Effector memory CD4-positive, alpha-beta T cell (primary cell): ENCODE results near the gene HAPSTR1.

Experiments used
- DNase-seq, 3 donors: peaks; one replicate each; pipeline ENCODE4 v3.0.0-alpha.2; 2020
- H3K27ac ChIP-seq: 2 replicates; pipeline ENCODE4 v1.7.0; 2013; ENCODE audit warnings: mild to moderate bottlenecking, low read length, moderate library complexity; ENCODE audit not compliant: insufficient read depth, poor library complexity, severe bottlenecking
- H3K27me3 ChIP-seq: replicated peaks from 2 replicates; pipeline ENCODE4 v1.7.0; 2013; ENCODE audit warnings: mild to moderate bottlenecking, low read length; ENCODE audit not compliant: insufficient read depth, control insufficient read depth, poor library complexity, severe bottlenecking
- H3K36me3 ChIP-seq: 2 replicates; pipeline ENCODE4 v1.7.0; 2013; ENCODE audit warnings: mild to moderate bottlenecking, low read length, moderate library complexity; ENCODE audit not compliant: control insufficient read depth, insufficient read depth
- H3K4me1 ChIP-seq: 2 replicates; pipeline ENCODE4 v1.7.0; 2013; ENCODE audit warnings: low read length, mild to moderate bottlenecking; ENCODE audit not compliant: control insufficient read depth, insufficient read depth, poor library complexity, severe bottlenecking
- H3K4me3 ChIP-seq: 2 replicates; pipeline ENCODE4 v1.7.0; 2013; ENCODE audit warnings: low read length, low read depth, mild to moderate bottlenecking; ENCODE audit not compliant: insufficient read depth, poor library complexity, severe bottlenecking
- H3K9me3 ChIP-seq: 2 replicates; pipeline ENCODE4 v1.7.0; 2013; ENCODE audit warnings: mild to moderate bottlenecking, low read length, moderate library complexity; ENCODE audit not compliant: control insufficient read depth

Gene HAPSTR1

DNA sequence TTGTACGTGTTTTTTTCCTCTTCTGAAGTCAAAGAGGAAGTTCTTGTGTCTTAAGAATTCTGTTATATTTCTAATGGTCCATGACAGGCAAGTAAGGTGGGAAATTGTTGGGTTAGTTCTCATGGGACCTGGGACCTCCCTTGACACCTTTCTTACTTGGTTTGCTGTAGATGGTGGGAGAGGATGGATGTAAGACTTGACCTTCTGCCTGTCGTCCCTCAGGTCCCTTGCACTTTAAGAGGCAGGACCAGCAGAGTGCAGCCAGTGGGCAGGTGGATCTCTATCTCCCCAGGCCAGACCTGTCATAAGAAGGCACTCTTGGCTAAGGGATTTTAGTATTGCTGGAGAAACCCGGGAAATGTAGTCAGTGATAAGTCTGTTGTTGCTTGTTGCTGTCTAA is 12.1 kb downstream of the HAPSTR1 start:
- Histone ChIP-seq H3K4me3 (no peak overlapping the region), H3K4me1 (peaks cover 56% of the 10 kb centered on the region), H3K9me3 (no peaks in the 10 kb centered on the region), H3K36me3 (peaks cover 48% of the 10 kb centered on the region), H3K27ac (no peak overlapping the region), H3K27me3 (no peaks in the 10 kb centered on the region)
- no peak for DNase-seq

DNA sequence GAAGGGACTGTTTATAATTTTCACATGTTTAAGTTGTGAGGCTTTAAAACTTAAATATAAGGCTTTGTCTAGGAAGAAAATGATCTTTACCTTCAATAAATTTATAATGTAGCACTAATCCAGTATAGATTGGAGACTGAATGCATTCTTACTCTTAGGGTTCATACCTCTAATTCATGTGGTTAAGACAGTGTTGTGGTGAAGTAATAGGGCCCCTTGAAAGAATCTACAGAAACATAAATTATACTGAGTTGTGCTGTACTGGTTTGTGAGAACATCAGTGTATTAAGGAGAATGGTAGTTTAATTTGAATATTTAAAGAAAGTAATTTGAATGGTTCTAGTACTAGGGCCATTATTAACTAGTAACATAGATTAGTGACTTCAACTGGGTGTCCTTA is 13.7 kb downstream of the HAPSTR1 start:
- no peak overlapping the region for H3K4me3 ChIP-seq
- H3K36me3 ChIP-seq = peaks cover 54% of the 10 kb centered on the region
- no peak for DNase-seq
- no peak overlapping the region for H3K27ac ChIP-seq
- H3K27me3 ChIP-seq = no peaks in the 10 kb centered on the region
- H3K4me1 ChIP-seq = peaks cover 56% of the 10 kb centered on the region
- H3K9me3 ChIP-seq = no peaks in the 10 kb centered on the region

DNA sequence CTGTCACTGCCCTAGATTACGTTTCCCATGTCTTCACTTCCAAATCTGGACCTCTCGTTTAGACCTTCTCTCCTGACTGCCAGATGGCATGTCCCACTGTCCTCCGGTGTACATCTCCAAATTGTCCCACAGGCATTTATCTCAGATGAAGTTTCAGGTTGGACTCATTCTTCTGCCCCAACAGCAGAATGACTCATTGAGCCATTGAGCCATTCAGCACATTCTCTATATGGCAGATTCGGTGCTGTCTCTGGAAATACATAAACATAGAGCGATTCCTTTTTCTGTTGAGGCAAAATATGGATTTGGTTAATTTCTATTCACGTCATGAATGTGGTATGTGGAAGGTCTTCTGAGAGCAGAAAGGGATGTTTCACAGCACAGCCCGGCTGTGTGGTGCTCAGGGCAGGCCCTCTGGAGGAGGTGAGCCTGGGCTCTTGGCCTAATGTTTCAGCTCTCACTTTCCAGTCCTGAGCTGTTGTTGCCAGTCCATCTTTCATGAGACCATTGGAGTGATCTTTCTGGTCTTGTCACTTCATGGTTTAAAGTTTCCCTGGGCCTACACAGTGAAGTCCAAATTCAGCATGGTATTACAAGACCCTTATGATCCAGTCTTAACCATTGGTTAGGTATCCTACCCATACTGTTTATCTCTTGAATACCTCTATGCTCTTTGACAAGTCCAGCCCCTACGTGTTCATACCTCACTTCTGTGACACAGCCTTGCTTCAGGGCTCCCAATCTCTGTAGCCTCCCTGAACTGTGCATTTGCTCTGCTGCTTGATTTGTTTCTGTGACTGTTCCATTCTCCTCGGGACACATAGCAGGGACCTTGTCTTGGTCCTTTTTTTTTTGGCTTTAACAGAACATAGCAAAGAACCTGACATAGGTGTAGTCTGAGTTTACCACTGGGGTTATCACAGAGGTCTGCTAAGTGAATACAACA is 15.9 kb downstream of the HAPSTR1 start:
- Histone ChIP-seq H3K4me3 (no peak overlapping the region), H3K36me3 (peaks cover 51% of the 10 kb centered on the region), H3K9me3 (no peaks in the 10 kb centered on the region), H3K4me1 (peaks cover 66% of the 10 kb centered on the region), H3K27me3 (no peaks in the 10 kb centered on the region), H3K27ac (no peak overlapping the region)
- no peak for DNase-seq

DNA sequence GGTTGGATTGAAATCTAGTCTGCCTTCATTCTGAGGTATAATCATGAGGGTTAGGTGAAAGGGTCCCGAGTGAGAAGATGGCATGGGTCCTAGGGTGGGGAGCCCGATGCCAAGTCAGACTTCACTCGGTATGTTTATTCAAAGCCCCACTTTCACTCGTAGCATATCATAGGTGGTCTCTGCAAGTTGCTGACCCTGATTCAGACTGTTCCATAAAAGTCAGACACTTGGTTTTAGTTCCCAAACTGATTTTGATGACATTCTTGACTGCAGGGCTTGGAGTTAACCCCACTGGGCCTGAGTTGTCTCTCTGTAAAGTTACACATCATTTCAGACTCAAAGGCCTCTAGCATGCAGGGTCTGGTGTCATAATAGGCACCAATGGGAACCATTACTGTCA is 17.8 kb downstream of the HAPSTR1 start:
- no peak overlapping the region for H3K4me3 ChIP-seq
- H3K9me3 ChIP-seq = no peaks in the 10 kb centered on the region
- peaks cover 39% of the 10 kb centered on the region for H3K36me3 ChIP-seq
- DNase-seq = no peak
- no peaks in the 10 kb centered on the region for H3K27me3 ChIP-seq
- no peak overlapping the region for H3K27ac ChIP-seq
- H3K4me1 ChIP-seq = peaks cover 66% of the 10 kb centered on the region

DNA sequence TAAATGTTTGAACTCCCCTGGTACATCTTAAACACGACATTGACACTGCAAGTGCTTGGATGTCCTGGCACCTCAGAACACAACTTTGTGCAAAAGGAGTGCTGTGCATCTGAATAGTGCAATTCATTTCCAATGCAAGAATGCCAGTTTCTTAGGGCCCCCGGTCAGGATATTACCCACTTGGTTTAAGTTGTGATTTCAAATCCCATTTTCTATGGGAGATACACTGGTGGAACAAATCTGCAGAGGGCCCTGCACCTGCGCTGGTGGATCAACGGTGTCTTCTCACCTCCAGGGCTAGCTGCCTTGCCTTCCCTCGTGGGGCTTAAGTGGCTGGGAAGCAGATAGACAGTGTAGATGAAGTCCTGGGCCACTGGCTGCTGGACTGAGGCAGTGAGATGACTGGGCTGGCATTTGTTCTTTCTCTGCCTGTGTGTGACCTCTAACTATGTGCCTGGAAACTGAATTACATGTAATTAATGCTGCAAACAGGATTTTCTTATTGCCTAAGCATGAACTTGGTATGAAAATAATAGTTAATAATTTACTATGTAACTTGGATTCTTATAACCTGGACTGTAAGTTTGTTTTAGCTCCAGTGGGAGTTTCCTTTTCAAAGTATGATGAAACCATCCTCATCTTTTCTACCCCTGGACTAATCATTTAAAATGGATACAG is 20.9 kb downstream of the HAPSTR1 start:
- H3K27ac ChIP-seq = peak overlapping the region; percentile 5
- DNase-seq = no peak

DNA sequence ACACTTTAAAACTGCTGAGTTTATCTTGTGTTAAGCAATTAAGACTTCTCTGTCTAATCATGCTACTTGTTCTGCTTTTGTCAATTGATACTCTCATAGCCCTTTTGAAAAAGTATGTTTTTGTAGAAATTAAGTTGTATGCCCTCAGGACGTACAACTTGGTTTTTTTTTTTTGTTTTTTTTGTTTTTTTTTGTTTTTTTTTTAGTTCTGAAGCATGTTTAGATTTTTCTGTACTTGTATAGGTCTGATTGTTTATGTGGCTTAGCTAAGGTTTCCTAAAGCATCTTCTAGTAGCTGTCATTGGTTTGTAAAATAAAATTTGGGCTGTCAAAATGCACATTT is 21.4 kb downstream of the HAPSTR1 start:
- Histone ChIP-seq H3K36me3 (peaks cover 45% of the 10 kb centered on the region), H3K27me3 (no peaks in the 10 kb centered on the region), H3K4me3 (no peak overlapping the region), H3K27ac (no peak overlapping the region), H3K4me1 (peaks cover 49% of the 10 kb centered on the region), H3K9me3 (no peaks in the 10 kb centered on the region)
- DNase-seq = no peak

More for the DNA sequence above, 20.9 kb downstream of the HAPSTR1 start:
- Histone ChIP-seq H3K4me3 (no peak overlapping the region), H3K36me3 (peaks cover 40% of the 10 kb centered on the region), H3K9me3 (no peaks in the 10 kb centered on the region), H3K27me3 (no peaks in the 10 kb centered on the region), H3K4me1 (peaks cover 49% of the 10 kb centered on the region)

DNA sequence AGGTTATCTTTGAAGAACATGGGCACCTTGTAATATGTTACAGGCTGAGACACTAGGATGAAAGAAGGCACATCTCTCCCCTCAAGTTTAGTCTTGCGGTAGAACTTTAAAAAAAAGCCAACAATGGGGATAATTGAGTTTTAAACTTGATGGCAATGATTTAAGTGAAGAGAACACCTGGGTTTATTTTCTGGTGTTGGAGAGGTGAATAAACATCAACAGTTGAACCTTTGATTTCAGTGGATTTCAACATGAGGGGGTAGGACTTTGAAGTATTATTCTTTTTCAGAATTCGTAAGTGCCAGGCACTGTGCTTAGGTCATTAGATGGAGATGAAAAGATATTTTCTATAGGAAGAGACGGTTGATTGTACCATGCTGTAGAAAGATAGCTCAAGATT is 22.3 kb downstream of the HAPSTR1 start:
- H3K27me3 ChIP-seq = no peaks in the 10 kb centered on the region
- H3K9me3 ChIP-seq = no peaks in the 10 kb centered on the region
- H3K4me3 ChIP-seq = no peak overlapping the region
- H3K4me1 ChIP-seq = peaks cover 43% of the 10 kb centered on the region
- H3K27ac ChIP-seq = no peak overlapping the region
- DNase-seq = no peak
- peaks cover 39% of the 10 kb centered on the region for H3K36me3 ChIP-seq

DNA sequence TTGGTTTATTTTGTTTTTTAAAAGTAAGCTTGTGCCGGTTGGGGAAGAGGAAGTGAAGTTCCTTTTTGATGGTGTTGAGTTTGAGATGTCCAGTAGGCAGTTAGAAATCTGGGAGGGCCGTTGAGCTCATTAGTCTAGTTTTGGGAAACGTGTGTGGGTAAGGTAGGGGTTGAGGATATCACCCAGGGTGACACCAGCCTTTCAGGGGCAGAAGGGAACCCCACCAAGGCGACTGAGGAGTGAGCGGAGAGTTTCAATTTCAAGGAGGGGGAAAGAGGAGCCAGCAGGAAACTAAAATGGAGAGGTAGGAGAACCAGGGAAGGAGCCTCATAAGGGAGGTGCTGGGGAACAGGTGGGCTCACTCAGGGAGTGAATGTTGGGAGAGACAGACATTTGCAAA is 22.7 kb downstream of the HAPSTR1 start:
- Histone ChIP-seq H3K4me3 (no peak overlapping the region), H3K27me3 (no peaks in the 10 kb centered on the region), H3K36me3 (peaks cover 37% of the 10 kb centered on the region), H3K27ac (no peak overlapping the region), H3K9me3 (no peaks in the 10 kb centered on the region), H3K4me1 (peaks cover 39% of the 10 kb centered on the region)
- no peak for DNase-seq

DNA sequence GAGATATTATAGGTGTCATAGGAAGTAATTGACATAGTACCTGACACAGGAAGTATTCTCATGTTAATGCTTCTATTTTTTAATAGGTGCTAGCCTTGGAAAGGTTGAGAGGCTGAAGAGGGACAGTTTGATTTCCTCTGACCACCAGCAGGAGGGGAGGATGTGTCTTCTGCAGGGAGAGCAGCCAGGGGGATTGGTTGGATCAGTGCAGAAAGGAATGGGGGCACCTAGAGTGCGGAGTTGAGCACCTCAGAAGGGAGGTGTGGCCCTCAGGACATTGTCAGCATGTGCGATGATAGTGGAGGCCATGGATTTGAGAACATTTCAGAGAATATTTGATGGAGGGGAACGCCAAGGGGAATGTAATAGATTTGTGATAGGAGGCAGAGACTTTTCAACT is 23.4 kb downstream of the HAPSTR1 start:
- Histone ChIP-seq H3K9me3 (no peaks in the 10 kb centered on the region), H3K4me1 (peaks cover 32% of the 10 kb centered on the region), H3K4me3 (no peak overlapping the region), H3K27me3 (no peaks in the 10 kb centered on the region), H3K36me3 (peaks cover 41% of the 10 kb centered on the region), H3K27ac (no peak overlapping the region)
- DNase-seq = no peak

DNA sequence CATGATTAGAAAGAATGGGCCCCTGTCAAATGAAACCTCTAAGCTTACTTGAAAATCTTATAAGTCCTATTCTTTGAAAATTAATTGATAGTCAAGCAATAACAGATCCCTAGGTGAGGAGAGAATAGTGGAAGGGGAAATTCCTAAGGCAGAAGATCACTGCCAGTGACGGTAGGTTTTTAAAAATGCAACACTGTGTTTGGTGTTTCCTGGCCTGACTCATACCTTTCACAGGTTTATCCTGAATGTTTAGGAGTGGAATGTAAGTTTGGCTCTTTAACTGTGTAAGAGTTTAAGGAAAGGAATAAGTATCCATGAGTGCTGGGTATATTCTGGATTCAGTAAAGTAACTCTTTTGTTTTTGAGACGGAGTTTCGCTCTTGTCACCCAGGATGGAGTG is 23.8 kb downstream of the HAPSTR1 start:
- no peaks in the 10 kb centered on the region for H3K27me3 ChIP-seq
- H3K4me1 ChIP-seq = peaks cover 28% of the 10 kb centered on the region
- H3K4me3 ChIP-seq = no peak overlapping the region
- H3K36me3 ChIP-seq = peaks cover 38% of the 10 kb centered on the region
- DNase-seq = no peak
- no peaks in the 10 kb centered on the region for H3K9me3 ChIP-seq
- H3K27ac ChIP-seq = no peak overlapping the region
